H1 (cell line): ENCODE measurements around the gene MAGIX. TPM values are rescaled to one million over a fixed set of nuclear protein-coding genes. Genes with fewer than 3 reads are reported as not detected.

Experiments used
- CTCF ChIA-PET: fragments of 300-600 bp; sonication (Branson Sonifier 250); formaldehyde crosslinking; loops from one replicate; lab custom pipeline; 2021; ENCODE audit not compliant: partially characterized antibody; lab: Charles Lee
- POLR2A ChIA-PET: fragments of 300-600 bp; sonication (Branson Sonifier 250); formaldehyde crosslinking; loops from one replicate; lab custom pipeline; 2021; ENCODE audit warnings: inconsistent platforms; ENCODE audit not compliant: partially characterized antibody; lab: Charles Lee
- DNase-seq, 2 experiments: peaks; one replicate each; pipeline versions ENCODE4 v3.0.0 to v3.0.0-alpha.2; 2010 to 2022; ENCODE audit warnings: low spot score in 2 of 2, low read depth in 1 of 2, mixed read lengths in 1 of 2
- FAIRE-seq: peaks from 2 replicates; lab custom pipeline; 2011; peaks lifted over from hg19 to GRCh38; lab: Jason Lieb, UNC
- H2AFZ ChIP-seq: 2 replicates; pipeline ENCODE4 v1.8.1; 2012; ENCODE audit warnings: low read length, inconsistent platforms
- H2AK5ac ChIP-seq: 2 replicates; pipeline ENCODE4 v1.6.1; 2013; ENCODE audit warnings: low read depth, low read length
- H2BK120ac ChIP-seq: replicated peaks from 2 replicates; pipeline ENCODE3; 2013; ENCODE audit warnings: low read depth, low read length, inconsistent platforms
- H2BK12ac ChIP-seq: 2 replicates; pipeline ENCODE4 v1.6.1; 2013; ENCODE audit warnings: low read depth, low read length
- H2BK15ac ChIP-seq: 2 replicates; pipeline ENCODE4 v1.6.1; 2013; ENCODE audit warnings: low read length
- H2BK20ac ChIP-seq: 2 replicates; pipeline ENCODE4 v1.6.1; 2013; ENCODE audit warnings: low read length
- H2BK5ac ChIP-seq: 2 replicates; pipeline ENCODE4 v1.6.1; 2013; ENCODE audit warnings: low read depth, low read length
- H3K14ac ChIP-seq: 2 replicates; pipeline ENCODE4 v1.6.1; 2013; ENCODE audit warnings: inconsistent platforms; ENCODE audit not compliant: insufficient read length
- H3K18ac ChIP-seq: 2 replicates; pipeline ENCODE4 v1.6.1; 2013; ENCODE audit warnings: low read length; ENCODE audit errors: extremely low read depth
- H3K23ac ChIP-seq: 2 replicates; pipeline ENCODE4 v1.6.1; 2013; ENCODE audit warnings: inconsistent platforms; ENCODE audit not compliant: insufficient read length
- H3K23me2 ChIP-seq: 2 replicates; pipeline ENCODE4 v1.6.1; 2013; ENCODE audit warnings: low read depth, low read length
- H3K27ac ChIP-seq: 2 replicates; pipeline ENCODE4 v1.6.1; 2011; ENCODE audit warnings: low read depth, low read length, inconsistent platforms
- H3K27me3 ChIP-seq, 4 experiments: replicated peaks in 1 of 4; 1 replicate in 1 of 4; 2 replicates in 3 of 4; pipeline versions ENCODE4 v1.6.1 to v1.8.1; 2011 to 2013; ENCODE audit warnings: low read length in 3 of 4, mild to moderate bottlenecking in 3 of 4, inconsistent platforms in 2 of 4, mixed read lengths in 2 of 4, moderate library complexity in 1 of 4; ENCODE audit not compliant: control insufficient read depth in 3 of 4, insufficient read depth in 3 of 4; ENCODE audit errors: extremely low read depth in 1 of 4
- H3K36me3 ChIP-seq, 4 experiments: 2 replicates each; pipeline versions ENCODE4 v1.6.1 to v1.8.1; 2011 to 2013; ENCODE audit warnings: mild to moderate bottlenecking in 4 of 4, low read length in 3 of 4, moderate library complexity in 2 of 4, control low read depth in 1 of 4, inconsistent platforms in 1 of 4; ENCODE audit not compliant: insufficient read depth in 4 of 4, control insufficient read depth in 2 of 4
- H3K4ac ChIP-seq: replicated peaks from 2 replicates; pipeline ENCODE3; 2013; ENCODE audit warnings: low read length, low read depth, mixed read lengths, inconsistent platforms; ENCODE audit not compliant: insufficient read length
- H3K4me1 ChIP-seq, 4 experiments: replicated peaks in 1 of 4; 1 replicate in 1 of 4; 2 replicates in 3 of 4; pipeline versions ENCODE4 v1.6.1 to v1.8.1; 2011 to 2013; ENCODE audit warnings: low read length in 3 of 4, inconsistent platforms in 2 of 4, mixed read lengths in 1 of 4; ENCODE audit not compliant: insufficient read depth in 4 of 4, control insufficient read depth in 3 of 4
- H3K4me2 ChIP-seq, 2 experiments: 2 replicates each; pipeline versions ENCODE4 v1.6.1 to v1.8.1; 2011 to 2013; ENCODE audit warnings: low read depth in 2 of 2, low read length in 2 of 2, control low read depth in 1 of 2, inconsistent platforms in 1 of 2, mild to moderate bottlenecking in 1 of 2; ENCODE audit not compliant: insufficient read depth in 1 of 2
- H3K4me3 ChIP-seq, 4 experiments: fragments of 200-600, 300-600 bp in 1 of 4; sonication (generic), shearing (Covaris generic), sonication (Bioruptor Twin) in 1 of 4; 2 replicates each; pipeline versions ENCODE4 v1.5.1 to v1.8.1; 2011 to 2016; ENCODE audit warnings: low read length in 4 of 4, low read depth in 3 of 4, control low read depth in 2 of 4, inconsistent platforms in 2 of 4, mild to moderate bottlenecking in 2 of 4, mixed read lengths in 1 of 4, moderate library complexity in 1 of 4; ENCODE audit not compliant: insufficient read depth in 2 of 4; ENCODE audit errors: extremely low read depth in 1 of 4
- H3K56ac ChIP-seq: replicated peaks from 2 replicates; pipeline ENCODE3; 2013; ENCODE audit warnings: low read depth, mild to moderate bottlenecking, mixed read lengths, low read length, inconsistent platforms; ENCODE audit not compliant: insufficient read length
- H3K79me1 ChIP-seq: 2 replicates; pipeline ENCODE4 v1.6.1; 2013; ENCODE audit warnings: low read depth, low read length, control low read depth
- H3K79me2 ChIP-seq, 2 experiments: 2 replicates each; pipeline versions ENCODE4 v1.6.1 to v1.8.1; 2012 to 2013; ENCODE audit warnings: low read length in 2 of 2, mild to moderate bottlenecking in 2 of 2, inconsistent platforms in 1 of 2; ENCODE audit not compliant: insufficient read depth in 2 of 2, control insufficient read depth in 1 of 2
- H3K9ac ChIP-seq, 4 experiments: replicated peaks in 1 of 4; 1 replicate in 1 of 4; 2 replicates in 3 of 4; pipeline versions ENCODE4 v1.6.1 to v1.8.1; 2011 to 2013; ENCODE audit warnings: low read depth in 3 of 4, low read length in 3 of 4, control low read depth in 2 of 4, mild to moderate bottlenecking in 2 of 4, moderate library complexity in 2 of 4, inconsistent platforms in 1 of 4; ENCODE audit errors: extremely low read depth in 1 of 4
- H3K9me3 ChIP-seq, 2 experiments: 2 replicates each; pipeline versions ENCODE4 v1.6.1 to v1.8.1; 2012 to 2013; ENCODE audit warnings: mild to moderate bottlenecking in 2 of 2, moderate library complexity in 2 of 2, control low read depth in 1 of 2, inconsistent platforms in 1 of 2, low read depth in 1 of 2, low read length in 1 of 2, mixed read lengths in 1 of 2; ENCODE audit not compliant: insufficient read depth in 2 of 2
- H4K20me1 ChIP-seq, 2 experiments: replicated peaks in 1 of 2; 2 replicates each; pipeline versions ENCODE3 to v1.8.1; 2011 to 2013; ENCODE audit warnings: inconsistent platforms in 2 of 2, low read length in 2 of 2, mild to moderate bottlenecking in 1 of 2; ENCODE audit not compliant: insufficient read depth in 2 of 2, control insufficient read depth in 1 of 2
- H4K5ac ChIP-seq: 2 replicates; pipeline ENCODE4 v1.6.1; 2013; ENCODE audit warnings: low read length, low read depth, mixed read lengths, inconsistent platforms; ENCODE audit not compliant: insufficient read length
- H4K8ac ChIP-seq: 2 replicates; pipeline ENCODE4 v1.8.0; 2013; ENCODE audit warnings: mild to moderate bottlenecking, moderate library complexity, low read length, inconsistent platforms; ENCODE audit not compliant: insufficient read depth; ENCODE audit errors: extremely low read depth
- H4K91ac ChIP-seq: replicated peaks from 2 replicates; pipeline ENCODE3; 2013; ENCODE audit warnings: low read length, mixed read lengths, inconsistent platforms; ENCODE audit not compliant: insufficient read length
- CHD2 ChIP-seq: IDR thresholded peaks from 2 replicates; pipeline ENCODE4 v1.6.1; 2012; ENCODE audit warnings: low read length, improper control_type of control experiment
- EGR1 ChIP-seq: IDR thresholded peaks from 2 replicates; pipeline ENCODE4 v1.6.1; 2011; ENCODE audit warnings: low read depth, low read length, borderline replicate concordance
- FOSL1 ChIP-seq: IDR thresholded peaks from 2 replicates; pipeline ENCODE4 v1.6.1; 2011; ENCODE audit warnings: mild to moderate bottlenecking, low read depth, low read length, moderate library complexity; ENCODE audit not compliant: insufficient read depth
- KDM1A ChIP-seq: fragments of 200-600, 300-600 bp; sonication (generic); IDR thresholded peaks from 2 replicates; pipeline ENCODE4 v1.7.1; 2016; ENCODE audit warnings: mild to moderate bottlenecking, low read length, borderline replicate concordance
- NRF1 ChIP-seq: IDR thresholded peaks from 2 replicates; pipeline ENCODE4 v1.6.1; 2011; ENCODE audit warnings: mild to moderate bottlenecking, low read depth, low read length, improper control_type of control experiment
- RNF2 ChIP-seq: fragments of 200-900, 300-1000 bp; sonication (generic); IDR thresholded peaks from 2 replicates; pipeline ENCODE4 v1.7.1; 2016; ENCODE audit warnings: borderline replicate concordance, low read depth, mild to moderate bottlenecking, antibody characterized with exemption, low read length; ENCODE audit not compliant: poor library complexity, severe bottlenecking; ENCODE audit errors: missing control alignments
- SIN3A ChIP-seq, 2 experiments: IDR thresholded peaks in 1 of 2; conservative IDR thresholded peaks in 1 of 2; 2 replicates each; pipeline ENCODE4 v1.6.1; 2011 to 2012; ENCODE audit warnings: low read length in 2 of 2, improper control_type of control experiment in 1 of 2, low read depth in 1 of 2, mild to moderate bottlenecking in 1 of 2
- SP4 ChIP-seq: IDR thresholded peaks from 2 replicates; pipeline ENCODE4 v1.6.1; 2012; ENCODE audit warnings: low read length, inconsistent platforms
- TAF7 ChIP-seq: optimal IDR thresholded peaks from 2 replicates; pipeline ENCODE3; 2011; ENCODE audit warnings: low read depth, mild to moderate bottlenecking, inconsistent platforms, low read length, moderate library complexity, borderline replicate concordance
- YY1 ChIP-seq: IDR thresholded peaks from 2 replicates; pipeline ENCODE4 v1.6.1; 2011; ENCODE audit warnings: low read depth, mild to moderate bottlenecking, low read length
- ZNF274 ChIP-seq: IDR thresholded peaks from 2 replicates; pipeline ENCODE4 v1.7.0; 2012; ENCODE audit warnings: low read length, borderline replicate concordance; ENCODE audit errors: extremely low read depth
- WGBS, 2 experiments: shearing (Covaris generic) in 1 of 2; methylation state at CpG; one replicate each; pipeline versions ENCODE4 v1.1.6 to v1.1.7; 2013 to 2015; ENCODE audit warnings: low lambda C conversion rate in 2 of 2, mixed read lengths in 2 of 2, inconsistent platforms in 1 of 2, low coverage in 1 of 2, missing lambda C conversion rate in 1 of 2; ENCODE audit not compliant: insufficient replicate concordance in 2 of 2, insufficient coverage in 1 of 2, insufficient read length in 1 of 2; ENCODE audit errors: extremely low coverage in 1 of 2, missing lambda C conversion rate in 1 of 2; 5-methylcytosine and 5-hydroxymethylcytosine counted together
- polyA plus RNA-seq, 7 experiments: library from polyadenylated mRNA; depleted of rRNA in 3 of 7; stranded (reverse) in 5 of 7; unstranded in 2 of 7; fragments of >200 nt in 5 of 7; fragments of 200-250 nt in 2 of 7; gene quantifications; 1 replicate in 5 of 7; 2 replicates in 1 of 7; 4 replicates in 1 of 7; pipeline versions ENCODE4 v1.2.1 to v1.2.3, GENCODE V29; 2011 to 2013; ENCODE audit warnings: missing spikeins in 2 of 7, mixed read lengths in 2 of 7
- total RNA-seq: library from RNA; stranded (reverse); fragmentation: NEBNext Ultra II Directional; extraction: Animal tissue kit (Norgen Biotek cat#: 25700); gene quantifications from 2 replicates; pipeline ENCODE4 v1.2.1, GENCODE V29; 2021

Gene MAGIX
- total and polyA plus RNA-seq, 2 of the 8 experiments (the other 6 are each of a cell fraction or from before 2014, with no cell fraction given): 0.37 to 1.1 TPM

DNA sequence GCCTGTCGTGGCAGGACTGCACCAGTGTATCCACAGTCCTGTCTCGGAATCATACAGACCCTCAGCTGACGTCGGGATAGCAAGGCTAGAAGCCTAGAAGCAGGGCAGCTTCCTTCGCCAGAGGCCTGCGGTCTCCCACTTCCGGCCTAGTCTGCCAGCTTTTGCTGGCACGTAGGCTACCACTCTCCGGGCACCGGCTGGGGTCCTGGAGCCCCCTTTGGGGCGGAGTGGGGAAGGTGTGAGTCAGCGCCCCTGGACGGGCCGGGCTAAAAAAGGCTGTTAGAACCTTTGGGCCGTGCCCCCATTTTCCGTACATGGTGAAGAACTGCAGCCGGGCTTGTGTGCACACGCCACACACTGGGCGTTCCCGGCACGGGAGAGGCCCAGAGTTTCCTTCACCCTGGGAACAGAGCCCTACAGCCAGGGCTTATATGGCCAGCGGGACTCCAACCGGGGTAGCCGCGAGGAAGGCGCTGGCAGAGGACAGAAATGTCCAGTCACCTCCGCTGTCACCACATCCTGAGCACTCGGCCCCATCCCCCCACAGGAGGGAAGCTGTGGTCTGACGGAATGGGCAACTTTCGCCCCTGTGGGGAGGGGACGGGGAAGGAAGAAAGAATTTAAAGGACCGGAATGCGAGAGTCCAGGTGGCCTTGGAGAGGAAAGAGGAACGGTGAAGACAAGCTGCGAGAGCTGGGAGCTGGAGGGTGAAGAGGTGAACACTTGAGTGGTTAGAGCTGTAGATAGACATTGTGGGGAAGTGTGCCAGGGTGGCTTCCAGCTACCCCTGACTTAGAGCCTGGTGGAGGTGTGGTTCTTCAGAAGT, 4.6 kb downstream of the MAGIX start:
- H4K91ac ChIP-seq: peak overlapping the region; percentile 40
- peak overlapping the region; percentile 69 for H3K4ac ChIP-seq
- no peak overlapping the region; the same call in 1 of the 2 replicates for H3K18ac ChIP-seq
- H4K5ac ChIP-seq: no peak overlapping the region
- H3K36me3 ChIP-seq: no peaks in the 10 kb centered on the region
- peaks cover 0 to 14% (median 8%) of the 10 kb centered on the region in 4 experiments; a peak in 5 of 7 replicates for H3K27me3 ChIP-seq
- no peak overlapping the region for H2BK20ac ChIP-seq
- 0 out of 2 replicates have a peak overlapping the region, but pooled peaks have one; percentile 51 for H4K8ac ChIP-seq
- no peaks in the 10 kb centered on the region for H4K20me1 ChIP-seq
- no peak overlapping the region for H3K14ac ChIP-seq
- H3K56ac ChIP-seq: no peak overlapping the region
- H3K4me2 ChIP-seq: peak overlapping the region; percentile 72 to 89
- H3K23me2 ChIP-seq: peaks cover 13% of the 10 kb centered on the region; the same call in 1 of the 2 replicates
- H2AK5ac ChIP-seq: 0 out of 2 replicates have a peak overlapping the region, but pooled peaks have one; percentile 17
- H3K9me3 ChIP-seq: no peaks in the 10 kb centered on the region
- peak overlapping the region; percentile 41 to 58 (median 42); a peak in 7 of 8 replicates for H3K4me3 ChIP-seq
- no peak overlapping the region for H2BK12ac ChIP-seq
- CTCF ChIA-PET: interaction anchor here (0.8 to 5.0 kb wide), 6 partner anchors 11 to 56 kb away, joined by 3 to 14 read pairs (median 3); no protein-coding TSS in a partner anchor
- POLR2A ChIA-PET: interaction anchor here (0.9 to 1.2 kb wide), 3 partner anchors 12 to 83 kb away, joined by 3 to 6 read pairs (median 4); no protein-coding TSS in a partner anchor
- no peak overlapping the region for H2BK5ac ChIP-seq
- no peak overlapping the region for H2BK120ac ChIP-seq
- H3K23ac ChIP-seq: no peak overlapping the region
- FAIRE-seq: no peak
- no peaks in the 10 kb centered on the region for H3K79me1 ChIP-seq
- peaks cover 0 to 12% (median 4%) of the 10 kb centered on the region in 4 experiments; a peak in 4 of 7 replicates for H3K4me1 ChIP-seq
- H3K9ac ChIP-seq: no peak overlapping the region
- no peak overlapping the region for H2AFZ ChIP-seq
- DNase-seq: peak in 1 of 2 experiments; percentile 55
- H3K27ac ChIP-seq: no peak overlapping the region
- no peak overlapping the region for H2BK15ac ChIP-seq
- H3K79me2 ChIP-seq: no peaks in the 10 kb centered on the region
- 9% methylated on average over 10 of the region's 35 CpGs; no CpG with 5 or more reads in 1 of the 2 experiments for WGBS, 2 experiments
- TF ChIP-seq EGR1 (no peak), SIN3A (conservative IDR thresholded peaks at IDR 0.05 in 1 of 2, IDR thresholded peaks at IDR 0.05 in 1 of 2; ENCODE audit: low read depth in 1 of 2, low read length in 2 of 2) (no peak), FOSL1 (no peak), NRF1 (no peak), KDM1A (no peak), YY1 (no peak), SP4 (no peak), RNF2 (no peak), TAF7 (no peak), ZNF274 (no peak), CHD2 (no peak)
